Head of caudate nucleus (tissue), 42 donors: ENCODE results near the gene GCK.

Source experiments
- DNase-seq, 42 donors: peaks; one replicate each; pipeline versions ENCODE4 v3.0.0 to v3.0.0-alpha.2; 2020 to 2021; ENCODE audit warnings: mixed read lengths in 7 of 42
- intact Hi-C: fragments of 100-400 bp; cut with DNase I; formaldehyde crosslinking; loops from one replicate; pipeline ENCODE4 v1.15.0; 2022

The GCK gene

GRCh38 chr7:44094883-44095592 is 94.2 kb downstream of the GCK start:
- intact Hi-C loops: no loop called here
- DNase-seq: no peak

GRCh38 chr7:44094365-44094764 is 94.9 kb downstream of the GCK start:
- no peak for DNase-seq
- intact Hi-C loops: no loop called here
